ENCODE results near the gene VPS45. TPM values are rescaled to one million over a fixed set of nuclear protein-coding genes. Genes with fewer than 3 reads are reported as not detected.

Gene VPS45
- total RNA-seq, 4 donors from 2014 or later = 38.9 to 56.5 (median 44.9) TPM

- Histone ChIP-seq H3K27ac (replicated peaks in 1 of 4) (no peak overlapping the region), H3K4me3 (no peak overlapping the region), H3K36me3 (peaks cover 0 to 11% (median 5%) of the 10 kb centered on the region in 4 donors), H3K4me1 (peaks cover 0 to 28% (median 9%) of the 10 kb centered on the region in 4 donors), H3K27me3 (no peaks in the 10 kb centered on the region), H3K9me3 (no peaks in the 10 kb centered on the region)
- 100% methylated on average over 1 of the region's 1 CpG for WGBS
- intact Hi-C loops (cut with DNase I) = no loop called here
- TF ChIP-seq POLR2AphosphoS5 (IDR thresholded peaks at IDR 0.05) (no peak), CTCF (IDR thresholded peaks at IDR 0.05) (no peak), POLR2A (IDR thresholded peaks at IDR 0.05; ENCODE audit: low read depth) (no peak)
- DNase-seq (ENCODE audit: extremely low spot score) = no peak
These were observed 47.5 kb downstream of the VPS45 start for GRCh38 chr1:150115121-150115520.

DNA sequence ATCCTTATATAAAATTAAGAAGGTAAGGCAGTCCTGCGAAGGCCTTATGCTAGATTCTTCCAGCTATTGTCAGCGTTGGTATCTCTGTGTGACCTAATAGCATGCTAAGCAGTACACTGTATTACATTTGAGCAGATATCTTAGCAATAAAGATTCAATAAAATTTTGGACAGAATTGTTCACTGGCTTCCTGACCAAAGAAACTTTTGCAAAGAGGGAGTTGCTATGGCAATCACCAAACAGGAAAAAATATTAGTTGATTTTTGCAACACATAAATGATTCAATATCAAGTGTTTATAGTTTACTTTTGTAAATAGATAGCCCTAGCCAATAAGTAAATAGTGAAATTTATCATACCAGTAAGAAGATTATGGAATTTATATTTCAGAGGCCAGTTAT, 51.1 kb downstream of the VPS45 start:
- H3K4me3 ChIP-seq = no peak overlapping the region
- WGBS = 86% methylated on average over 2 of the region's 2 CpGs
- peaks cover 0 to 7% (median 0%) of the 10 kb centered on the region in 4 donors for H3K4me1 ChIP-seq

GRCh38 chr1:150121236-150121862, 53.8 kb downstream of the VPS45 start:
- intact Hi-C loops (cut with DNase I) = no loop called here
- Histone ChIP-seq H3K27me3 (no peaks in the 10 kb centered on the region), H3K4me3 (no peak overlapping the region), H3K27ac (replicated peaks in 1 of 4) (no peak overlapping the region), H3K4me1 (peaks cover 0 to 7% (median 0%) of the 10 kb centered on the region in 4 donors), H3K9me3 (no peaks in the 10 kb centered on the region), H3K36me3 (peaks cover 0 to 9% (median 7%) of the 10 kb centered on the region in 4 donors)
- TF ChIP-seq CTCF (IDR thresholded peaks at IDR 0.05) (no peak), EP300 (IDR thresholded peaks at IDR 0.05) (no peak), POLR2A (IDR thresholded peaks at IDR 0.05; ENCODE audit: low read depth) (no peak), POLR2AphosphoS5 (IDR thresholded peaks at IDR 0.05) (no peak)
- DNase-seq (ENCODE audit: extremely low spot score) = no peak
- WGBS = 19% methylated on average over 1 of the region's 1 CpG

More for the DNA sequence above, 51.1 kb downstream of the VPS45 start:
- Histone ChIP-seq H3K27me3 (no peaks in the 10 kb centered on the region), H3K36me3 (peaks cover 0 to 17% (median 10%) of the 10 kb centered on the region in 4 donors), H3K27ac (replicated peaks in 1 of 4) (no peak overlapping the region), H3K9me3 (no peaks in the 10 kb centered on the region)
- TF ChIP-seq EP300 (IDR thresholded peaks at IDR 0.05) (no peak), CTCF (IDR thresholded peaks at IDR 0.05) (no peak), POLR2A (IDR thresholded peaks at IDR 0.05; ENCODE audit: low read depth) (no peak), POLR2AphosphoS5 (IDR thresholded peaks at IDR 0.05) (no peak)
- DNase-seq (ENCODE audit: extremely low spot score) = no peak
- intact Hi-C loops (cut with DNase I) = no loop called here

DNA sequence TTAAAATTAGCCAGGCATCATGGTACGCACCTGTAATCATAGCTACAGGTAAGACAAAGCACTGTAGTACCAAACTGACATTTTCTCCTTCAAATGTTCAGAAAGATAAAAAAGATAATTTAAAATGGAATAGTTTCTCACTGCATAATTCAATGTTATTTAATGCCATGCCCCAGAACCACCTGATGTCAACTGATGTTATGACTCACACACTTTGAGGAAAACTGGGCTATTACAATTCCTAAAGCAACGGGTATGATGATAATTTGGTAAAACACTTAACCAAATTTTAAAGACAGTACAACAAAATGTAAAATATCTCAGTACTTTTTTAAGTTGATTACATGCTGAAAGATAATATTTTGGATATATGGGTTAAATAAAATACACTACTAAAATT, 59.2 kb downstream of the VPS45 start:
- H3K9me3 ChIP-seq = no peaks in the 10 kb centered on the region
- H3K4me3 ChIP-seq = no peak overlapping the region
- DNase-seq (ENCODE audit: extremely low spot score) = no peak
- TF ChIP-seq CTCF (IDR thresholded peaks at IDR 0.05) = no peak
- no peak for TF ChIP-seq POLR2AphosphoS5 (IDR thresholded peaks at IDR 0.05)
- TF ChIP-seq EP300 (IDR thresholded peaks at IDR 0.05) = no peak
- TF ChIP-seq POLR2A (IDR thresholded peaks at IDR 0.05; ENCODE audit: low read depth) = no peak
- intact Hi-C loops (cut with DNase I) = no loop called here
- H3K27ac ChIP-seq (replicated peaks in 1 of 4) = no peak overlapping the region
- no peaks in the 10 kb centered on the region for H3K27me3 ChIP-seq
- 85% methylated on average over 2 of the region's 2 CpGs for WGBS
- no peaks in the 10 kb centered on the region for H3K4me1 ChIP-seq
- H3K36me3 ChIP-seq = peaks cover 0 to 15% (median 9%) of the 10 kb centered on the region in 4 donors

DNA sequence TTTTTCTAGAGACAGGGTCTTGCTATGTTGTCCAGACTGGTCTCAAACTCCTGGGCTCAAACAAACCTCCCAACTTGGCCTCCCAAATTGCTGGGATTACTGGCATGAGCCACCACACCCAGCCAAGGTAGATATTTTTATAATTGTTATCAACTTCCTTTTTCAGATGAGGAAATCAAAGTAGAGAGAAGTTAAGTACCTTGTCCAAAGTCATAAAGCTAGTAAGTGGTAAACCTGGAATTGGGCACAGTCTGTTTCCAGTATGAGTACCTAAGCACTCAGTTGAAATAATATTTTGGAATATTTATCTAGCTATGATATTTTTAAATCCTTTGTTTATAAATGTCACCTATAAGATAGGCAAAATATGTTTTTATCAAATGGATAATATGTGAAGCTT, 59.9 kb downstream of the VPS45 start:
- Histone ChIP-seq H3K4me1 (no peaks in the 10 kb centered on the region), H3K9me3 (no peaks in the 10 kb centered on the region), H3K27ac (replicated peaks in 1 of 4) (no peak overlapping the region), H3K36me3 (peaks cover 0 to 9% (median 6%) of the 10 kb centered on the region in 4 donors), H3K27me3 (no peaks in the 10 kb centered on the region), H3K4me3 (no peak overlapping the region)
- no peak for DNase-seq (ENCODE audit: extremely low spot score)
- TF ChIP-seq POLR2AphosphoS5 (IDR thresholded peaks at IDR 0.05) (no peak), CTCF (IDR thresholded peaks at IDR 0.05) (no peak), EP300 (IDR thresholded peaks at IDR 0.05) (no peak), POLR2A (IDR thresholded peaks at IDR 0.05; ENCODE audit: low read depth) (no peak)
- intact Hi-C loops (cut with DNase I) = no loop called here
